ENCODE measurements around the gene MARK4. TPM values are rescaled to one million over a fixed set of nuclear protein-coding genes. Genes with fewer than 3 reads are reported as not detected.
"Not testable (repeated sequence)": the region's sequence is repeated elsewhere in the genome, so short reads cannot be mapped to it uniquely, and the experiment has no call there.

Gene MARK4
- polyA plus RNA-seq, 10 donors = 20.2 to 35.0 (median 28.6) TPM

DNA sequence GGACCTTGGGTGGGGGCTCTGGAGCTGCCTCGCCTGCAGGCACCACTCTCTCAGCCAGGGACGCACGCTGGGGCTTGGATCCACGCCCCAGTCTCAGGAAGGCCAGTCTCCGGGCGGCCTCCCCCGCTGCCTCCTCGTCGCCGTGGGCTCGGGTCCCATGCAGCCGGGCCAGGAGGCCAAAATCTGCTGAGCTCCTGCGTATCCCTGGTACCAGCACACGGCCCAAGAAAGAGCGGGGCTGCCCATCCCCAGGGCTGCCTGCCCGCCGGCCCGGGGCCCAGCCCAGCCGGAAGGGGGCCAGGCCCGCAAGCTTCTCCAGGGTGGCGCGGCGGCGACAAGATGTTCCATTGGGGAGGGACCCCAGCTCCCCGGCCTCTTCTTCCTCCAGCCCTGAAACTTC lies 12.5 kb upstream of the MARK4 start:
- no peak for DNase-seq

DNA sequence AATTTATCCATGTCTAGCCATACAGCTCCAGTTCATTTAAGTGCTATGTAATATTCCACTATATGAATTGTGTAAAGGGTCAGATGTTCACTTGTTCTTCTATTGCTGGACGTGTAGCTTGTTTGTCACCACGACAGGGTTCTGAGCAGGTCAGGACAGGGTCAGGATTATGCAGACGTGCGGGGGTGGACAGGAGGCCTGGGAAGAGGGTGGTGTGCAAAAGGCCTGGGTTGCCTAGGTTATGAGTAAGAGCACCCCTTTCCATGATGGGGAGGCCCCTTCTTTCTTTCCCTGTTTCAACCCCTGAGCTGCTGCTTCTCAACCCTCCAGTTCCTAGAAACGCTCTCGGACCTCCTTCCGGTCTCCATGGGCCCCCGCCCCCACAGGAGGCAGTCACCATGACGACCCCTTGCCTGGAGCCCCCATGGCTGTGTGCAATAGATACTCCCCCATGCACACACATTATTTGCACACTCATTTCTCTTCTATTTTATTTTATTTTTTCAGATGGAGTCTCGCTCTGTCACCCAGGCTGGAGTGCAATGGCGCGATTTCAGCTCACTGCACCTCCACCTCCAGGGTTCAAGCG lies 7.8 kb upstream of the MARK4 start:
- no peak for DNase-seq

DNA sequence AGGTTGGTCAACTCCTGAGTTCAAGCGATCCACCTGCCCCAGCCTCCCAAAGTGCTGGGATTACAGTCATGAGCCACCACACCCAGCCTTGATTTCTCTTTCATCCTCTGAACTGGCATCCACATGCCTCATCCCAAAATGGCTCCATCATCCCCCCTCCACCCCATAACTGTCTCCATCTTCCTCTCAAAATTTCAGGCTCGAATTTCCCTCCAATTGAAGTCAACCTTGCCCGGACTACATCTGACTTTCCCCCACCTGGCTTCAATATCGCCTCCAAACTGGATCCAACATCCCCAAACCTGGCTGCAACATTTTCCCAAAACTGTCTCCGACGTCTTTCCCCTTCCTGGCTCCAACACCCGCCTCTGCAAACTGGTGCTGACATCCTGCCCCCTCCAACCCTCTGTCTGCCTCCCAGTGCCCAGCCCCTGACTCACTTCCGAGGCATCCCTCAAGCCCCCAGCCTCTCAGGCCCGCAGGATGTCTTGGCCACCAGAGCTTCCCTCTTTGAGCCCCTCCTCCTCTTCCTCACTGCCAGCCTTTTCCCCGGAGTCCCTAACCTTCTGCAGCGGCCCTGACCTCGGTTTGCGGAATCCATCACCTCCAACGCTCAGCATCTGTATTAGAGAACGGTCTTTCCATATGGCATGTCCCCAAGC lies 6.8 kb upstream of the MARK4 start:
- no peak for DNase-seq

DNA sequence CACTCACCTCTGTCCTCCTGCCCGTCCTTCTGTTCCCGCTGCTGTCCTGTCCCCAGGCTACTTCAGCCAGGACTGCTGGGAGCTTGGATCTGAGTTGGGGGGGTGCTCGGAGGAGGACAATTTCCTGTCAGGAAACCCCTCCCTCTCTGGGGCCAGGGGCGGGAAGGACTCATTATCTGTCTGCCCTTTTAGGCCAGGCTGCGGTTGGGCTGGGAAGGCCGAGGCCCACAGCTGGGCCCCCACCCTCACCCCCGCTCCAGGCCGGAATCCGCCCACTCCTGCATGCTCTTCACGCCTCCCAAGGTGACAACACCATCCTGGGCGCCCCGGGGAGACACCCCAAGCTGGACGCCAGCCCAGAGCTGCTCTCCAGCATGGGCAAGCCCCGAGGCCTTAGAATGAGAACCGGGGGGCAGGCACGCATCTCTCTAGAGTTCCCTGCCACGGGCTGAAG lies 5.7 kb upstream of the MARK4 start, which contains the start of gene EXOC3L2:
EXOC3L2 (minus strand) TSS at position 74 of the 454 bp plus-strand sequence. CDS start 6,362 bp downstream, outside the sequence.
- peak in 1 of 3 donors; percentile 48 for DNase-seq

DNA sequence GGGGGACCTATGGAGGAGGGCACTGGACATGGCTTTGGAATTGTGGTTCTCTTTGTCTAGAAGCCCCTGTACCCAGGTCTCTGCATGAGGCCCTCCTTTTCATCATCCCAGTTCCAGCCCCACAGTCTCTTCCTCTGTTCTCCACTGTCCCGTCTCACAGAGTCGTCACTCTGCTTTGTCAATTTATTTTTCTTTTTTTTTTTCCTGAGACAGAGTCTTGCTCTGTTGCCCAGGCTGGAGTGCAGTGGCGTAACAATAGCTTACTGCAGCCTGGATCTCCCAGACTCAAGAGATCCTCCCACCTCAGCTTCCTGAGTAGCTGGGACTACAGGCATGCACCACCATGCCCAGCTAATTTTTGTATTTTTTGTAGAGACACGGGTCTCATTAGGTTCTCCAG lies 5.2 kb upstream of the MARK4 start:
- DNase-seq = no peak

DNA sequence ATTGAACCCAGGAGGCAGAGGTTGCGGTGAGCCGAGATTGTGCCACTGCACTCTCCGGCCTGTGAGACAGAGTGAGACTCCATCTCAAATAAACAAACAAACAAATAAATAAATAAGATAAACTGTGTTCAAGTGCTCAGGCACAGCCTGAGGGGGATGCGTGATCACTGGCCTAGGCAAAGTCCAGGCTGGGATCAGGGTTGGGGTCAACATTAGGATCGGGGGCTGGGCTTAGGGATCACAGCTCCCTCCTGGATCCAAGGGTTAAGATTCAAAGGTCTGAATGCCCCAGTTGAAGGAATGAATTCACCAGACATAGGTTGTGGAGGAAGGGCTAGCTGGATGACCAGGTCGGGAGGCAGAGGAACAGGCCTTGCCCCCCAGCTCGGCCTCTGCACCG lies 3.9 kb upstream of the MARK4 start:
- DNase-seq = no peak

DNA sequence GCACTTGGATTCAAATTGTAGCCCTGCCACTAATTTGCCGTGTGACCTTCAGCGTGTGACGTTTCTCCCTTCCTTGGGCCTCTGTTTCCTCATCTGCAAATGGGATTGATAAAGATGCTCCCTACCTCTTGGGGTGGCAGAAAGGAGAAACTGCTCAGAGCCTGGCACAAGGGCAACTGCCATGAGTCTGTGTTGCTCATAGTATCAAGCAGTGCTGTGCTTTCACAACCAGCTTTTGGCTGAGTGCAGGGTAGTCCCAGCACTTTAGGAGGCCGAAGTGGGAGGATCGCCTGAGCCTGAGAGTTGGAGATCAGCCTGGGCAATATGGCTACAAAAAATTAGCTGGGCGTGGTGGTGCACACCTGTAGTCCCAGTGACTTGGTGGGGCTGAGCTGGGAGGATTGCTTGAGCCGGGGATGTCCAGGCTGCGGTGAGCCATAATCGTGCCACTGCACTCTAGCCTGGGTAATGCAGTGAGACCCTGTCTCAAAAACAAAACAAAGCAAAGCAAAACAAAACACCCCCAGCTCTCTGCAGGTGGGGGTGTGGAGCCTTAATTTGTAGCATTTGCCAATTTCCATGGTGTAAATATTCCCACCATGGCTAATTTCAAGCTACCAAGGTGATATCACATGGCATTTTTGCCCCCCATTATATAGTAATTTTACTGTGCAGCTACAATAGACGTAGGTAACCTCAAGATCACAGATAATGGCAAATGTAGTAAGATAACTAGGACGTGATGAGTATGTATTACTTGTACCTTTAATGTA lies 1.6 kb upstream of the MARK4 start:
- no peak for DNase-seq

DNA sequence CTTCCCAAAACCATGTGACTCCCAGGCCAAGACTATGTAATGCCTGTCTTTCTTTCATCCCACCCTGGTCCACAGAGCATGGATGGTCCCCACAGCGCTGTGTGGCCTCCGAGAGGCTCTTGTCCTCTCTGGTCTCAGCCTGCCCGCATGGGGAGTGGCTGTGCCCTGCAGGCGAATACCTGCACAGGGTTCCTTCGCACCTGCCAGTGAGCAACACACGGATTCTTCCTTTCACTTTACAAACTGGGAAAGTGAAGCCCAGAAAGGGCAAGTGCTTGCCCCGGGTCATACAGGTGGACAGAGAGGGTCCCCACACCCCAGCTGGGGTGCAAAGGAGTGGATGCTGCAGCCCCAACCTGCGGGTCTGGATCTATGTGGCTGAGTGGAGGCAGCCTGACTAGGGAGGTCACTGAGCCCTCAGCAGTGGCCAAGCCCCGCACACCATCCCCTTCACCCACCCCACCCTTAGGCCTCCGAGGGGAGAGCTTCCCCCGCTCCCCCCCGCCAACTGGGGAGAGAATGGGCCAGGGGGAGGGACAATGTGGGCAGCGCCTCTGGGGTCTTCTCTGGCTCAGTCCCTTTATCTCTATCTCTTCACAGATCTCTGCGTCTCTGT lies 747 bp upstream of the MARK4 start:
- no peak for DNase-seq

DNA sequence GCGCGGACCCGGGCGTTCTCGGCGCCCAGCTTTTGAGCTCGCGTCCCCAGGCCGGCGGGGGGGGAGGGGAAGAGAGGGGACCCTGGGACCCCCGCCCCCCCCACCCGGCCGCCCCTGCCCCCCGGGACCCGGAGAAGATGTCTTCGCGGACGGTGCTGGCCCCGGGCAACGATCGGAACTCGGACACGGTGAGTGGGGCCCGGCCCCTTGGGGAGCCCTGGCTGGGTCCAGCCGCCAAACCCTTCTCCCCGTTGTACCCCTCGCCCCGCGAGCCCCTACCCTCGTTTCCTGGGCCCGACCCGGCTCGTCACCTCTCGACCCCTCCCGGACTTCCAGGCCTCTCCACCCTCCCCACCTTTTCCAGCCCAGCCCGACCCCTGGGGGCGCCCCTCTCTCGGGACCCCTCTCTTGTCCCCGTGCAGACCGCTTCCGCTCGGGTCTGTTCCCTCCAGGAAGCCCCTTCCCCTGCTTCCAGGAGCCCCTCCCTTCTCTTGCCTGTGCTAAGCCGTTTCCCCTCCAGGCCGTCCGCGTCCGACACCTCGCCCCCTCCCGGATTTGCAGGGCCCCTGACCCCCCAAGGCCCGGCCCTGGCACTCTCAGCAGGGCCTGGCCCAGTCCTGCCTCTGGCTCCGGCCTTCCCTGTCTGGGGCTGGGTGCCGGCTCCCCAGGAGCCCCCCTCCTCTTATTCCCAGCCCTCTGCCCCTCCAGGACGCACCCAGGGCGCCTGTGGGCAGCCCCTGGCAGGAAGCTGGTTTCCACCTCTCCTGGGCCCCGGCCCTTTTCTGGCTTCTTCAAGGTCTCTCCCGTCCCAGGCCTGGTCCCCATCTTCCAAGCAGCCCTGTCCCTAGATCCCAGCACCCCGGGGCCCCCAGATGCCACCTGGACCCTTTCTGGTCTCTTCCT lies 632 bp downstream of the MARK4 start:
- peak in 1 of 3 donors; percentile 57 for DNase-seq

DNA sequence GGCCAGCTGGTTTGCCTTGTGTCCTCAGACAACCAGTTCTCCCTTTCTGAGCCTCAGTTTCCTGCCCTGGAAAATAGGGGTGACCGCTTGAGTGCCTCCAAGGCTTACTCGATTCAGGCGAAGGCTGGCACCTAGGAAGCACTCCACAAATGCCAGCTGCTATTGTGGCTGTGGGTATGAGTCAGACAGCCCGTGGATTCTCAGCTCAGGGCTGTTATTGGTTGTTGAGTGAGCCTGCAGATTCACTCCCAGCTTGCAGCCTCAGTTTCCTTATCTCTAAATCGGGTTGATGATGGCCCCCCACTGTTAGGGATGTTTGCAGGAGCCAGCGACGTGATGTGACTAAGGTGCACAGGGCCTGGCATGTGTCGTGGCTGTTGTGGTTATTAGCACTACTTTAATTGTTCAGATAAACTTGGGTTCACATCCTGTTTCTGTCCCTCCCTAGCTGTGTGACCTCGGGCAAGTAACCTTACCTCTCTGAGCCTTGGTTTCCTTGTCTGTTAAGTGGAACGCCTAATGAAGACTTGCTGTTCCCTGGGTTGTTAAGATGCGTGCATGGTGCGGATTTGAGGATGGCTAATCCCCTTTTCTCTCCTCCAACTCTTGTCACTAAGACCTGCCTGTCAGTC lies 2.4 kb downstream of the MARK4 start:
- no peak for DNase-seq

DNA sequence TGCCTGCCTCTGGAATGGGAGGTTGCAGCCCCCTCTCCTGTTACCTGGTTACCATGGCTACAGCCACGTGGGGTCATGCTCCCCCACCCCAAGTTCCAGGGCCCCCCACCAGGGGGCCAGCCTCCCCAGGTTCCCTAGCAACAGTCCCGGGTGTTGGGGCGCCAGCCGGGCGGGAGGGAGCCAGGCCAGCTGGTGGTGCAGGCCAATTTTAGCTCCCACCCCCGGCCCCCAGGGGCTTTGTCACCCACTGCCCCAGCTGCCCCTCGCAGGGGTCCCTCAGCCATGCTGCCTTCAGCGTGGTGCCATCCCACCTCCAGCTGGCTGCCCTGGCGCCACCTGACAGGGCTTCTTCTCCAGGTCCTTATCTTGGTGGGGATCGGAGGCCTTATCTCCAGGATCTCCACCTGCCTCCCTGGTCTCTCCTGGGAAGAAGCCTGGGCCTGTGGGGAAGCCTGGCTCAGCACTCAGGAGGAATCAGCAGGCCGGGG lies 3.0 kb downstream of the MARK4 start:
- DNase-seq = no peak

DNA sequence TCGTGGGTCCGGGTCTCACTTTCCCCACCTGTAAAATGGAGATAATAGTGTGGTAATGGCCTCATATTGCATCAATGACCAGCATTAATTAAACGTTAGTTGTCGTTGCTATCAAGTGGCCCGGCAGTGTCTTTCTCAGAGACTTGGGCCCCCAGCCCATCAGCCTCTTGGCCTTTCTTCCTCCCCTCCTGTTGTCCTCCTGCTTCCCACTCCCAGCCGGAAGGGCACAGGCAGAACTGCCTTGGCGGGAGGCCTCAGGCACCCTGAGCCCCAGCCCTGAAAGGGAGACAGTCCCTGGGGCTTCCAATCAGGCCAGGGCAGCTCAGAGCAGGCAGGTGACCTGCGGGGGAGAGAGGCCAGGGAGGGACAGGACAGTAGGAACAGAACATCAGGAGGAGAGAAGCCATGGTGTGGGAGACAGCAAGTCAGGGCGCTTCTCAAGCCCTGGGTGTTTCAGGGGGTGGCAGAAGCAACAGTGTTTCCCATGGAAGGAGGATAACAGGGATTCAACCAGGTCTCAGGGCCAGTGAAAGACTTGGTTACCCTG lies 4.6 kb downstream of the MARK4 start:
- DNase-seq = no peak

DNA sequence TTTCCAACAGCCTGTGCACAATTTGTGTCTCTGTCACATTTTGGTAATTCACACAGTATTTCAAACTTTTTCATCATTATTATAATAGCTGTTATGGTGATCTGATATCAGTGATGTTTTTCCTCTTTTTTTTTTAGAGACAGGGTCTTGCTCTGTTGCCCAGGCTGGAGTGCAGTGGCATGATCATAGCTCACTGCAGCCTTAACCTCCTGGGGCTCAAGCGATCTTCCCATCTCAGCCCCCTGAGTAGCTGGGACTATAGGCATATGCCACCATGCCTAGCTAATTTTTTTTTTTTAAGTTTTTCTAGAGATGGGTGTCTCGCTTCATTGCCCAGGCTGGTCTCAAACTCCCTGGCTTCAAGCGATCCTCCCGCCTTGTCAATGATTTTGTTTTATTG lies 5.8 kb downstream of the MARK4 start:
- no peak for DNase-seq

DNA sequence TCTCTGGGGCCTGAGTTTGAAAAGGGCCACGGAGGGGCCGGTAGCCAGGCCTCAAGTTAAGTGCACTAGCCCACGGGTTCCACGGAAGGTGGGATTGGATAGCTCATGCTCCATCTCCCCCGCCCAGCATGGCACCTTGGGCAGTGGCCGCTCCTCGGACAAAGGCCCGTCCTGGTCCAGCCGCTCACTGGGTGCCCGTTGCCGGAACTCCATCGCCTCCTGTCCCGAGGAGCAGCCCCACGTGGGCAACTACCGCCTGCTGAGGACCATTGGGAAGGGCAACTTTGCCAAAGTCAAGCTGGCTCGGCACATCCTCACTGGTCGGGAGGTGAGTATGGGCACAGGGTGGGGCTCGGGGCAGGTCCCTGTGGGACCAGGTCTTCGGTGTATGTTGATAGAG lies 7.8 kb downstream of the MARK4 start:
- DNase-seq = no peak

DNA sequence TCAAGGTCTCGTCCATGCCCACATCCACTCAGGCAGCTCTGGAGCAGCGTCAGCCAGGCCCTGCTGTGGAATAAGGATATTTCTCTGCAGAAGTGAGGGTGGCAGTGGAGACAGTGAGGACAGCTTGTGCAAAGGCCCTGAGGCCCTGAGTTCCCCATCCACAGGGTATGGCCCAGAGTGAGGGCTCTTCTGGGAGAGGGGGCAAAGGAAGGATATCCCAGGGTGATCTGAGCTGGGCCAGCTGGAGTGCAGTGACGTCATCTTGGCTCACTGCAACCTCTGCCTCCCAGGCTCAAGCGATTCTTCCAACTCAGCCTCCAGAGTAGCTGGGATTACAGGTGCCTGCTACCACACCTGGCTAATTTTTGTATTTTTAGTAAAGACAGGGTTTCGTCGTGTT lies 11.5 kb downstream of the MARK4 start:
- DNase-seq = no peak

DNA sequence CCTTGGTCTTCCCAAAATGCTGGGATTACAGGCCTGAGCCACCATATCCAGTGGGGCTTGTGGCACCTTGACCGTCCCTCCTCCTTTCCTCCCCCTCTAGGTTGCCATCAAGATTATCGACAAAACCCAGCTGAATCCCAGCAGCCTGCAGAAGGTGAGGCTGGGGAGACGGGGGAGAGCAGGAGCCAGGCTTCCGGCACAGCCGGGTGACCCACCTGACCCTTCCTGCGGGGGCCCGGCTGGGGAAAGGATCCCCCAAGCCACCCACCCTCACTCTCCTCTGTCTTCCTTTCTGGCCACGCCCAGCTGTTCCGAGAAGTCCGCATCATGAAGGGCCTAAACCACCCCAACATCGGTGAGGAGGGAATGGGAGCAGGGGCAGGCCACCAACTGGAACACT lies 11.9 kb downstream of the MARK4 start:
- DNase-seq = no peak

DNA sequence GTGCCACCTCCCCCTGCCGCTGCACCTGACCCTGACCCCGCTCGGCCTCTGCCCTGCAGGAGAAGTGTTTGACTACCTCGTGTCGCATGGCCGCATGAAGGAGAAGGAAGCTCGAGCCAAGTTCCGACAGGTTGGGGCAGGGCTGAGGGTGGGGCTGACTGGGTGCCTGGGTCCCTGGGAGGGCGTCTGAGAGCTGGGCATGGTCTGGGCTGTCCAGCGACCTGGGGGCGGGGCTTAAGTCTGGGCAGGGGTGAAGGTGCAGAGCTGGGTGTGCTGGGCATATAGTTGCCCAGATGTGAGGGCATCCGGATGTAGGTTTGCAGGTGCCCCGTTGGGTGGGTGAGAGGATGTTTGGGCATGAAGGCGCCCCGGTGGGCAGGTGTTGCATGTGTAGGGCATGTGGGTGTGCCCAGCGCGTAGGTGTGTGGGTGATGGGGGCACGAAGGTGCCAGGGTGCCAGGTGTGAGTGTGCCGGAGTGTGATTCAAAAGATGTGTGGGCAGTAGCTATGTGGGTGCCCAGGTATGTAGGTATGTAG lies 13.8 kb downstream of the MARK4 start:
- no peak for DNase-seq

DNA sequence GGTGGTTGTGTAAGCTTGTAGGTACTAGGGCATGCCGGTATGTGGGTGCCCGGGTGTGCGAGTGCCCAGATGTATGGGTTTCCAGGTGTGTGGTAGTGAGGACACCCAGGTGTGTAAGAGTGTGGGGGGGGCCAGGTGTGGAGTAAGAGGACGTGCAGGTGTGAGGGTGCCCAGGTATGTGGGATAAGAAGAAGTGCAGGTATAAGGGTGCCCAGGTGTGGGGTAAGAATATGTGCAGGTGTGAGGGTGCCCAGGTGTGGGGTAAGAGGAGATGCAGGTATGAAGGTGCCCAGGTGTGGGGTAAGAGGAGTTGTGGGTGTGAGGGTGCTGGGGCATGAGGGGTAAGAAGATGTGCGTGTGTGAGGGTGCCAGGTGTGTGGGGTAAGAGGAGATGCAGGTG lies 14.3 kb downstream of the MARK4 start:
- DNase-seq = no peak

DNA sequence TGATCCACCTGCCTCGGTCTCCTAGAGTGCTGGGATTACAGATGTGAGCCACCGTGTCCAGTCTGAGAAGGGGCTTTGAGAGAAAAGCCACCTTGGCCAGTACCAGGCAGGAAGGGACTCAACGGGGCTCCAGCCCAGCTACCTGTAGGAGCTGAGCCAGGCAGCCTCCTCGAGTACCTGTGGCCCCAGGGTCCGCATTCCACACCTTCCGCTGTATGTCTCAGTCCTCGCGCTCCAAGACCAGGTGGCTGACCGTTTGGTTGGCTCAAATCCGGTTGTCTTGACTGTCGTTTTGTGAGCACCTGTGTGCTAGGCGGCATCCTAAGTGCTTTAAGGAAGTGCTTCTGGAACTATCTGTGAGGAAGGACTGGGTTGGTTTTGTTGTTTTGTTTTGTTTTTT lies 16.2 kb downstream of the MARK4 start:
- no peak for DNase-seq

DNA sequence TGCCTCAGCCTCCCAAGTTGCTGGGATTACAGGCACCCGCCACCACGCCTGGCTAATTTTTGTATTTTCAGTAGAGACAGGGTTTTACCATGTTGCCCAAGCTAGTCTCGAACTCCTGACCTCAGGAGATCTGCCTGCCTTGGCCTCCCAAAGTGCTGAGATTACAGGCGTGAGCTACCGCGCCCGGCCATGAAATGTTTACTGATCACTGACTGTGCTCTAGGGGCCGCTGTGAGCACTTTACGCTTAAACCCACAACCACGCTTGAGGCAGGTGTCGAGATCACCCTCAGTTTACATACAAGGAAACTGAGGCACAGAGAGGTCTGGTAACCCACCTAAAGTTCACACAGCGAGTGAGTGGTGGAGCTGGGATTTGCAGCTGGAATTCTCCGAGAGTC lies 18.9 kb downstream of the MARK4 start:
- not testable (repeated sequence) for DNase-seq

Measured in muscle of back (tissue), 11 donors.